TTC549 (cell line): ENCODE results near the gene MDGA2.
"Not testable (repeated sequence)": the region's sequence is repeated elsewhere in the genome, so short reads cannot be mapped to it uniquely, and the experiment has no call there.

Experiments used
- FAIRE-seq: peaks from 2 replicates; lab custom pipeline; 2012; peaks lifted over from hg19 to GRCh38; lab: Jason Lieb, UNC

The MDGA2 gene

GRCh38 chr14:47675466-47676314, at the start of gene MDGA2:
Gene MDGA2, minus strand, starts transcription at chr14:47675605.
- no peak for FAIRE-seq

GRCh38 chr14:47722929-47723693, 47.7 kb upstream of the MDGA2 start:
- no peak for FAIRE-seq

GRCh38 chr14:47720281-47720680, 44.9 kb upstream of the MDGA2 start:
- no peak for FAIRE-seq

- FAIRE-seq, result no peak
These were observed 39.9 kb upstream of the MDGA2 start for GRCh38 chr14:47715330-47715729.

GRCh38 chr14:47710581-47710980, 35.2 kb upstream of the MDGA2 start:
- FAIRE-seq, result no peak

GRCh38 chr14:47705683-47706082, 30.3 kb upstream of the MDGA2 start:
- no peak for FAIRE-seq

GRCh38 chr14:47691829-47692228, 16.4 kb upstream of the MDGA2 start:
- FAIRE-seq, result no peak

GRCh38 chr14:47678993-47679392, 3.6 kb upstream of the MDGA2 start:
- no peak for FAIRE-seq

GRCh38 chr14:47678157-47678556, 2.8 kb upstream of the MDGA2 start:
- FAIRE-seq, result no peak

- FAIRE-seq, result no peak
These were observed 861 bp upstream of the MDGA2 start for GRCh38 chr14:47676315-47676617.

GRCh38 chr14:47674543-47675465, 601 bp downstream of the MDGA2 start:
- no peak for FAIRE-seq

GRCh38 chr14:47674148-47674542, 1.3 kb downstream of the MDGA2 start:
- no peak for FAIRE-seq

GRCh38 chr14:47665337-47666134, 9.9 kb downstream of the MDGA2 start:
- no peak for FAIRE-seq

GRCh38 chr14:47662466-47662865, 12.9 kb downstream of the MDGA2 start:
- FAIRE-seq, result no peak

GRCh38 chr14:47660158-47660557, 15.2 kb downstream of the MDGA2 start:
- no peak for FAIRE-seq

- no peak for FAIRE-seq
These were observed 17.4 kb downstream of the MDGA2 start for GRCh38 chr14:47658041-47658440.

GRCh38 chr14:47657143-47657542, 18.3 kb downstream of the MDGA2 start:
- FAIRE-seq, result no peak

- FAIRE-seq, result no peak
These were observed 24.1 kb downstream of the MDGA2 start for GRCh38 chr14:47651337-47651736.

- FAIRE-seq, result no peak
These were observed 37.7 kb downstream of the MDGA2 start for GRCh38 chr14:47637753-47638152.

- FAIRE-seq, result no peak
These were observed 49.0 kb downstream of the MDGA2 start for GRCh38 chr14:47626151-47627035.

- not testable (repeated sequence) for FAIRE-seq
These were observed 51.3 kb downstream of the MDGA2 start for GRCh38 chr14:47624126-47624525.
